Upper lobe of right lung (tissue), 1 donor: ENCODE results near the gene HIRIP3. TPM values are rescaled to one million over a fixed set of nuclear protein-coding genes. Genes with fewer than 3 reads are reported as not detected.

Experiments used
- ATAC-seq: fragments of 200-7000 bp; cut with Tn5 transposase; one replicate; pipeline ENCODE4 v1.9.1; 2020; ENCODE audit warnings: mild to moderate bottlenecking, moderate library complexity
- DNase-seq: peaks from one replicate; pipeline ENCODE4 v3.0.0-alpha.2; 2020
- H3K27ac ChIP-seq: fragments of 200-600 bp; one replicate; pipeline ENCODE4 v1.8.0; 2022
- H3K27me3 ChIP-seq: fragments of 200-600 bp; one replicate; pipeline ENCODE4 v1.8.0; 2022; ENCODE audit warnings: mild to moderate bottlenecking
- H3K36me3 ChIP-seq: fragments of 200-600 bp; one replicate; pipeline ENCODE4 v1.8.0; 2022
- H3K4me1 ChIP-seq: fragments of 200-600 bp; one replicate; pipeline ENCODE4 v1.8.0; 2022
- H3K4me3 ChIP-seq: fragments of 200-600 bp; one replicate; pipeline ENCODE4 v1.8.0; 2022; ENCODE audit warnings: mild to moderate bottlenecking
- H3K9me3 ChIP-seq: fragments of 200-600 bp; one replicate; pipeline ENCODE4 v1.8.0; 2022
- intact Hi-C: fragments of 100-400 bp; cut with DNase I; formaldehyde crosslinking; loops from one replicate; pipeline ENCODE4 v1.11.0; 2022
- total RNA-seq: library from RNA; stranded (reverse); fragmentation: NEBNext Ultra II Directional; extraction: Animal tissue kit (Norgen Biotek cat#: 25700); gene quantifications from one replicate; pipeline ENCODE4 v1.2.1, GENCODE V29; 2021
- TF ChIP-seq, protein P1 (sequence below): fragments of 200-600 bp; IDR thresholded peaks from one replicate; pipeline ENCODE4 v1.8.0; 2022; ENCODE audit warnings: antibody characterized with exemption
- donor health status: DM: no; HTN: yes; CAD: no; lungs with severe emphysema.

Gene HIRIP3
- total RNA-seq, 1 donor from 2014 or later = 20.3 TPM

DNA sequence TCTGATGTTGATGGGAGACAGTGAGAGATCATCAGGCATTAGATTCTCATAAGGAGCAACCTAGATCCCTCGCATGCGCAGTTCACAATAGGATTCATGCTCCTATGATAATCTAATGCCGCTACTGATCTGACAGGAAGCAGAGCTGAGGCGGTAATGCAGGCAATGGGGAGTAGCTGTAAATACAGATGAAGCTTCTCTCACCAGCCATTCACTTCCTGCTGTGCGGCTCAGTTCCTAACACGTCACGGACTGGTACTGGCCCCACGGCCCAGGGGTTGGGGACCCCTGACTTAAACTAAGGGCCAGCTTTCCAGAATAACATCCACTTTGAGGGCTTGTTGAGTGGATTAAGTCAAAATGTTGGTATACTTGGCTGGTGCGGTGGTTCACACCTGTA is 36.1 kb downstream of the HIRIP3 start:
- no peak overlapping the region for H3K27ac ChIP-seq
- H3K4me3 ChIP-seq = no peak overlapping the region
- no peaks in the 10 kb centered on the region for H3K27me3 ChIP-seq
- peaks cover 15% of the 10 kb centered on the region for H3K4me1 ChIP-seq
- no peaks in the 10 kb centered on the region for H3K9me3 ChIP-seq
- H3K36me3 ChIP-seq = no peaks in the 10 kb centered on the region
- intact Hi-C loops = no loop called here
- TF ChIP-seq, protein P1, sequence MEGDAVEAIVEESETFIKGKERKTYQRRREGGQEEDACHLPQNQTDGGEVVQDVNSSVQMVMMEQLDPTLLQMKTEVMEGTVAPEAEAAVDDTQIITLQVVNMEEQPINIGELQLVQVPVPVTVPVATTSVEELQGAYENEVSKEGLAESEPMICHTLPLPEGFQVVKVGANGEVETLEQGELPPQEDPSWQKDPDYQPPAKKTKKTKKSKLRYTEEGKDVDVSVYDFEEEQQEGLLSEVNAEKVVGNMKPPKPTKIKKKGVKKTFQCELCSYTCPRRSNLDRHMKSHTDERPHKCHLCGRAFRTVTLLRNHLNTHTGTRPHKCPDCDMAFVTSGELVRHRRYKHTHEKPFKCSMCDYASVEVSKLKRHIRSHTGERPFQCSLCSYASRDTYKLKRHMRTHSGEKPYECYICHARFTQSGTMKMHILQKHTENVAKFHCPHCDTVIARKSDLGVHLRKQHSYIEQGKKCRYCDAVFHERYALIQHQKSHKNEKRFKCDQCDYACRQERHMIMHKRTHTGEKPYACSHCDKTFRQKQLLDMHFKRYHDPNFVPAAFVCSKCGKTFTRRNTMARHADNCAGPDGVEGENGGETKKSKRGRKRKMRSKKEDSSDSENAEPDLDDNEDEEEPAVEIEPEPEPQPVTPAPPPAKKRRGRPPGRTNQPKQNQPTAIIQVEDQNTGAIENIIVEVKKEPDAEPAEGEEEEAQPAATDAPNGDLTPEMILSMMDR = no peak
- DNase-seq = no peak
- ATAC-seq = no peak

DNA sequence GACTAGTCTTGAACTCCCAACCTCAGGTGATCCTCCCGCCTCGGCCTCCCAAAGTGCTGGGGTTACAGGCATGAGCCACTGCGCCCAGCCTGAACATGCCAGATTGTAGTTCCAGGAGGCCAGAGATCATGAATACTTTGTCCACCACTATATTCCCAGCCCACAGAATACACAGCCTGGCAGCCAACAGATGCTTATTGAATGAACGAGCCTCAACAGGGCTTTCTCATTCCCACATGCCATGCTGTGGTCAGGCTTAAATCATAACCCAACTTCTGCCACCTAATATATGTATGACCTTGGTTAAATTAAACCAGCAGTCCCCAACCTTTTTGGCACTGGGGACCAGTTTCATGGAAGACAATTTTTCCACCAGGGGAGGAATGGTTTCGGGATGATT is 36.7 kb downstream of the HIRIP3 start:
- H3K4me1 ChIP-seq = peaks cover 15% of the 10 kb centered on the region
- ATAC-seq (no peak), DNase-seq (no peak)
- no peaks in the 10 kb centered on the region for H3K36me3 ChIP-seq
- no peak overlapping the region for H3K27ac ChIP-seq
- intact Hi-C loops = no loop called here
- no peak overlapping the region for H3K4me3 ChIP-seq
- H3K9me3 ChIP-seq = no peaks in the 10 kb centered on the region
- TF ChIP-seq, protein P1 = no peak
- H3K27me3 ChIP-seq = no peaks in the 10 kb centered on the region

DNA sequence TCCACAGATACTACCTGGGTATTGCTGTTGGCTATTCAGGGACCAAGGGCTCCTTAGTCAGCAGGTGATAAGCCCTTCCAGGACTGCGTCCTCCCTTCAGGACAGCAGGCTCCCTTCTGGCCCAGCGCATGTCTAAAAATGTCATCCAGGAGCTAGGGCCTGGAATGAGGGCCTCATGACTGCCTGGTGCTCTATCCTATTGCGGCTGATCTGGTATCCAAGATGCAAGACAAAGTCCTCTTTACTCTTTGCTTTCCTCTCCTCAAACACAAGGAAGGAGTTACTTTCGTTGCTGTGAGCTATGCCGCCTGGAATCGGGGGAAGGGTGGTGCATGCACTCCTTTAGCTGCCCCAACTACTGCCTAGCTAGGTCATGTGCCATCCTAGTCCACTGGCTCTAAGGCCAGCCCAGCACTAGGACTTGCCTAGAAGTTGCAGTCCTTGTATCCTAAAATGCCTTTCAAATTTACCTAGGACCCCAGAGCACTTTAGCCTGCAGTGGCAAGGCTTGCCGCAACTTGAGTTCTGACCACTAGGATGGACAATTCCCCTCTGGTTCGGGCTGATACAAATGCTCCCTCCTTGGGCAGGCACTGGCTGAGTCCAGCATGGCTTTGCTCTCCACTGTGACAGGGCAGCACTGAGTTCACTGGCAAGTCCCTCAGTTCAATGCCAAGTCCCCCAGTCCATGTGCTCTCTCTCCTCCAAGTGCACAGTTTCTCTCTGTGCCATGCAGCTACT is 43.6 kb downstream of the HIRIP3 start:
- H3K9me3 ChIP-seq = no peaks in the 10 kb centered on the region
- H3K27me3 ChIP-seq = no peaks in the 10 kb centered on the region
- ATAC-seq = no peak
- H3K27ac ChIP-seq = no peak overlapping the region
- TF ChIP-seq, protein P1 = no peak
- H3K4me1 ChIP-seq = no peaks in the 10 kb centered on the region
- intact Hi-C loops = no loop called here
- no peaks in the 10 kb centered on the region for H3K36me3 ChIP-seq
- no peak overlapping the region for H3K4me3 ChIP-seq
- DNase-seq = no peak

DNA sequence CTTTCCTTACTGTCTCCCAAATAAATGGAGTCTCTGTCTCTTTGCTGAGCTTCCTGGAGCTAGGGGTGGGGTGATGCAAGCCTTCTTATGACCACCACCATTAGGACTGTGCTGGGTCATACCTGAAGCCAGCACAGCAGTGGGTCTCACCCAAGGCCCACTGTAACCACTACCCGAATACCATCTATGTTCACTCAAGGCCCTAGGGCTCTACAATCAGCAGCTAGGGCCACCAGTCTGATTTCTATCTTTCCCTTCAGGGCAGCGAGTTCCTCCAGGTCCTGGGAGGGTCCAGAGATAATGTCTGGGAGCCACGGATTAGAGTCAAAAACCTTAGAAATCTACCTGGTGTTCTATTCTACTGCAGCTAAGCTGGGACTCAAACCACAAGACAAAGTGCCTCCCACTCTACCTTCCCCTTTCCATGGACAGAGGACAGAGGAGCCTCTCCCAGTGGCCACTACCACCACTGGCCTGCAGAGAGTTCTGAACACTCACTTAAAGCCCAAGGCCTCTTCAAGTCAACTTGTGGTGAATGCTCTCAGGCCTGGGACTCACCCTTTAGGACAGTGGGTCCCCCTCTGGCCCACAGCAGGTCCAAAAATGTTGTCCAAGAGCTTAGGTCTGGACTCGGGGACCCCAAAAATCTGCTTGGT is 44.5 kb downstream of the HIRIP3 start:
- TF ChIP-seq, protein P1 = no peak
- Histone ChIP-seq H3K4me3 (no peak overlapping the region), H3K9me3 (no peaks in the 10 kb centered on the region), H3K27me3 (no peaks in the 10 kb centered on the region), H3K4me1 (no peaks in the 10 kb centered on the region), H3K27ac (no peak overlapping the region), H3K36me3 (no peaks in the 10 kb centered on the region)
- DNase-seq (no peak), ATAC-seq (no peak)
- intact Hi-C loops = no loop called here

DNA sequence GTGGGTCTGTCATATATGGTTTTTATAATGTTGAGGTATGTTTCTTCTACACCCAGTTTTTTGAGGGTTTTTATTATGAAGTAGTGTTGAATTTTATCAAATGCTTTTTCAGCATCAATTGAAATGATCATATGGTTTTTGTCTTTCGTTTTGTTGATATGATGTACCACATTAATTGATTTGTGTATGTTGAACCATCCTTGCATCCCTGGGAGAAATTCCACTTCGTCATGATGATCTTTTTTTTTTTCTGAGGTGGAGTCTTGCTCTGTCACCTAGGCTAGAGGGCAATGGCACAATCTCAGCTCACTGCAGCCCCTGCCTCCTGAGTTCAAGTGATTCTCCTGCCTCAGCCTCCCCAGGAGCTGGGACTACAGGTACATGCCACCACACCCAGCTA is 47.5 kb downstream of the HIRIP3 start:
- DNase-seq (no peak), ATAC-seq (no peak)
- intact Hi-C loops = no loop called here
- H3K36me3 ChIP-seq = no peaks in the 10 kb centered on the region
- H3K4me1 ChIP-seq = no peaks in the 10 kb centered on the region
- no peak overlapping the region for H3K27ac ChIP-seq
- TF ChIP-seq, protein P1 = no peak
- no peak overlapping the region for H3K4me3 ChIP-seq
- no peaks in the 10 kb centered on the region for H3K27me3 ChIP-seq
- no peaks in the 10 kb centered on the region for H3K9me3 ChIP-seq
